Retina (tissue), 1 donor: ENCODE data around the gene SMIM35.

Experiments
- DNase-seq: peaks from one replicate; pipeline ENCODE4 v3.0.0-alpha.2; 2016

Gene SMIM35

DNA sequence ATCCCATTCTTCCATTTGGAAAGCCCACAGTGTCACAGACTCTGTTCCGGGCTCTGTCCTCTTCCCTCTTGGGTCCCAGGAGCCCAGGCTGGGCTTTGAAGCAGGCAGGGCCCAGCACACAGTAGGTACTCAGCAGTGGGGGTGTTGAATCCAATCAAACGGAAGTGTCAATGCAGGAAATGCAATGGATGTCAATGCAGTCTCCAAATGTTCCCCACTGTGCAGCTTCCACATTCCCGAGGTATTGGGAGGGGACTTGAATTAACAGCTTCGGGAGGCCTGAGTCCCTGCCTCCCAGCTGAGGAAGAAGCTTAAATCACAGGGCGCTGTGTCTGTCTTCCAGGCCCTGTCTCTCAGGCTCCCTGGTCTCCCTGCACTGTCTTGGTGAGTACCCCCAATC, 21.8 kb upstream of the SMIM35 start:
- no peak for DNase-seq

DNA sequence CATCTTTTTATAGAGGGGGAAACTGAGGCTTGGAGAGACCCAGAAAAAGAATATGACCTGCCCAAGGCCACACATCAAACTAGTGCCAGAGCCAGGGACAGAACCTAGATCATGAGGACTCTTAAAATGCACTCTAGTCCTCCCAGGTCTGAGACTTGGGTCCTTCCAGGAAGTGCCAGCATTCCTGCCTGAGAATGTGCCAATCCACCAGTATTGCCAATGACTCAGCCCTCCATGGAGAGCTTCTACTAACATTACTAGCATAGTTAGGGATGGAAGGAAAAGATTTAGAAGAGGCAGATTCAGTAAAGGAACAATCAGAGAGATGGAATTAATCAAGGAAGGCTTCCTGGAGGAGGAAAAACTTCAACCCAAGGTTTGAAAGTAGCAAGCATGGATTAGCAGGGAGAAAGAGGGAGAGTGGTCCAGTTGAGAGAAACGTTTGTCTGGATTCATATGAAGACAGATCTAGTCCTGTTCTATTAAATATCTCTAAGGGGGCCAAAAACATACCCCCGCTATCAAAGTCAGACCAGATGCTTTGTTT, 20.1 kb upstream of the SMIM35 start:
- DNase-seq = no peak

DNA sequence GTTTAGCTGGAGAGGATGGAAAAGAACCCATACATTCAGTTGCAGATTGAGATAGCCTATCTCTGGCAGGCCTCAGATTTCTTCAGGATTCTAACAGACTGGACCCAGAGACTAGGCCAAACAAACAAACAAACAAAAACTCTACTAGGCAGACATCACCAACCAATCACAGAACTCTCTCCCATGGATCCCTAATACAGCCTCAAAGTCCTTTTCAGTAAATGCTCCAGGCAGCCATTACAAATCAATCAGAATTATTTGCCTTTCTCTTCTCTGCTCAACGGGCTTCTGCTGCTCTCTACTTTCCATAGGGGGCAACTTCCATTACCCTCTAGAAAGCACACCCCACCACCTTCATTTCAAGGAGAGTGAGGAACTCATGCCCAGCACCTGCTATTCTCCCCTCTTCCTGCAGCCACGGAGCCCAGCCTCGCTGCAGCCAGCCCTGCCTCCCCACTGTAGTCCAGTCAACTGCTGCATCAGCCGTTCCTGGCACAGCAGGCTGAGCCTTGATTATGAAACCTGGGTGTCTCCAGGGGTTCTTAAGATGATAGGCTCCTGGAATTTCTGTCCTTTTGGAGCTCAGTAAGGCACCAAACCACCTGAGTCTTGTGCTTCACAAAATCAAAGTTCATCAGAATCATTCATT, 19.0 kb upstream of the SMIM35 start:
- no peak for DNase-seq

DNA sequence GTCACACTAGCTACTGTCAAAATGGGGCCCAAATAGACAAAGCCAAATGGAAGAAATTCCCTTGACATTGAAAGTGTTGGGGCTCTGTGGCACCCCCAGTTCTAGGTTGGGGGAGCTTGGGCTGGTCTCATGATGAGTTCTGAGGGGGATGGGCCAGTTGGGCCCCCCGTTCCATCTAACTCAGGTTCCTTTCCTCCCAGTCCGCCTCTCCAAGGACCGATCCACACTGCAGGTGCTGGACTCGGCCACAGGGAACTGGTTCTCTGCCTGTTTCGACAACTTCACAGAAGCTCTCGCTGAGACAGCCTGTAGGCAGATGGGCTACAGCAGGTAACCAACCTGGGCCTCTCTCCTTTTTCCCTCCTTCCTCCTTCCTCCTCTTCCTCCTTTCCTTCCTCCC, 17.7 kb upstream of the SMIM35 start:
- no peak for DNase-seq

DNA sequence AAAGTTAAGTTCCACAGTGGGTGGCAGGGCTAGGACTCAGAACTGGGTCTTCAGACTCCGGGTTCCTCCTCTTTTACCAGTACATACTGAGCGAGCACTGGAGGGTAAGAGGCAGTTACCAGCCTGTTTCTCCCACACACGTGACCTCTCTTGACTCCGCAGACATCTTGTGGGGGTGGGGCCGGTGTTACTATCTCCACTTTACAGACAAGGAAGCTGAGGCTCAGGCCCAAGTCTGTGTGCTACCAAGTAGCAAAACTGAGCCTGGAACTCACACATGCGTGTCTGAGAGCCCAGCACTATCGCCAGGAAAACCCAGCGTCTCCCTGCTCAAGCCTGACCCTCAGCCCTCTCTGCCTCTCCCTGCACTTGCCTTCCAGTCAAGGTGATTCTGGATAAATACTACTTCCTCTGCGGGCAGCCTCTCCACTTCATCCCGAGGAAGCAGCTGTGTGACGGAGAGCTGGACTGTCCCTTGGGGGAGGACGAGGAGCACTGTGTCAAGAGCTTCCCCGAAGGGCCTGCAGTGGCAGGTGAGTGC, 16.0 kb upstream of the SMIM35 start:
- no peak for DNase-seq

DNA sequence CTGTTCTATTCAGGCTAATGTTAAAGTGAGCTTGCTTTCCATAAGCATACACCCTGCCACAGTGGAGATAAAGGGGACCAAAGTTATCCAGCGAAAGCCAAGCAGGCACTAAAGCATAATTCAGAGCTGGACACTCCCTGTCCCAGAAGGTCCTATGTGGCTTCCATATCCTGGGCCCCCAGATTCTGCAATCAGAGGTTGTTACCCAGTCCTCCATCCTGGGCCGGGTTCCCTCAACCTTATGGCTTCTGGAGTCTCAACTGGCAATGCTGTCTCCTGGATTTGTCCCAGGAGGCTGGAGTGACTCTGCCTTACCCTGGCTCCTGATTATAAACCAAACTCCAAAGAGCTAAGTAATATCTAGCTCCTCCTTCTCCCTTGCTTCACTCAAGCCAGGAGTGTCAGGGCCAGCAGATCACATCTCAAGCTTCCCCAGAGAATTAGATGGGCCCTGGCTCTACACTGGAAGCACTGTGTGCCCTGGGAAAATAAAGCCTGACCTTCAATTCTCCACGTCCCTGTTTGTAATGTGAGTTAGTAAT, 14.0 kb upstream of the SMIM35 start:
- no peak for DNase-seq

DNA sequence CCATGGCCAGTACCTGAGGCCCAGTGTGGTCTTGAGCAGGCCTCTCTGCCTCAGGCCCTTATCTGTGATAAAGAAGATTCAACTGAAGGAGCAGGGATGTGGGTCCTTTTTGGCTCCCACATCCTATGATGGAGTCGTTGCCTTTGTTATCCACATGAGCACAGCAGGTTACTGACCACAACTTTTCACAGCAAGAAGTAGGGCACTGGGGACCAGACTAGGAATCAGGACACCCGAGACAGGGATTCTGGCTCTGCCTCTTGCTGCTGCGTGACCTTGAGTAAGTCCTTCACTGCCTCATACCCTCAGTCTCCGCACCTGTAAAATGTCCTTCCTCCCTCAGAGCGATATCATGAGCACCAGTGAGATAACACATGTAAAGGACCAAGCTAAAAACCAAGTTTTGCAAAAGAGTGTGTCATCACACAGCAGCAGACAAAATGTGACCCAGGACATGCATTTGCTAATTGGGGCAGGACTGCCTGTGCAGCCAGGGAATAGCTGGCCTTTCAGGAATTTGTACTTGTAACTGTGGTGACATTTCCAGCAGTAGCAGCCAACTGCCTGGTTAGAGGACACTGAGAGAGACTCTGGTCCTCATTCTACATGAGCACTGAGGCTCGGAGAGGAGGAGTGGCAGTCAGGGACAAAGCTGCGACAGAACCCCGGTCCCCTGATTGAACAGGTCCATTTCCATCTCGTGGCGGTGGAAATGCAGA, 13.2 kb upstream of the SMIM35 start:
- no peak for DNase-seq

DNA sequence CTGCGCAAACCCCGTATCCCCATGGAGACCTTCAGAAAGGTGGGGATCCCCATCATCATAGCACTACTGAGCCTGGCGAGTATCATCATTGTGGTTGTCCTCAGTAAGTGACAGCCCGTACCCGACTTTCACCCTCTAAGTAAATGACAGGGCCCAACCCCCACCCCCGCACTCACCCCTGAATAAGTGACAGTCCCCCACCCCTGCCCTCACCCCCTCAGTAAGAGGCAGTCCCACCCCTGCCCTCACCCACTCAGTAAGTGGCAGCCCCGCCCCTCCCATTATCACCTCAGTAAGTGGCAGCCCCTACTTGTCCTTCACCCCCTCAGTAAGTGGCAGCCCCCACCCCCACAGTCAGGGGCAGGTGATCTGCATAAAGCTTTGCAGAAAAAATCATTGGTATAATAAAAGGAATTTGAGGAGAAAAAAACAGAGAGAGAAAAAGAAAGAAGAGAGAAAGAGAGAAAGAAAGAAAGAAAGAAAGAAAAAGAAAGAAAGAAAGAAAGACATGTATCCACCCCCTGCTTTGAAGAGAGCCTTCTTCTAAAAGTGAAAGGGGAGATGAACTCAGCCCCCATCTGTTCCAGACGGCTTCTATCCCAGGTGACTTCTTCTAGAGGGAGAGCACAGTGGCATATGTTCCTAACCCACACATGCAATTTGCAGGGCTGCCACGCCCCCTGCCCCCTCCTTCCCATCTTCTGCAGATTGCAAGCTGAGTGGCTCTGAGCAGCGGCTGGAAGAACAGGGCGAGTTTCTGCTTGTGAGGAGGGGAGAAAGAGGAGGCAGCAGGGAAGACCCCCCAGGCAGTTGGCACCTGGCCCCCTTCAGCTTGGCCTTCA, 12.5 kb upstream of the SMIM35 start:
- peak; percentile 59 for DNase-seq

DNA sequence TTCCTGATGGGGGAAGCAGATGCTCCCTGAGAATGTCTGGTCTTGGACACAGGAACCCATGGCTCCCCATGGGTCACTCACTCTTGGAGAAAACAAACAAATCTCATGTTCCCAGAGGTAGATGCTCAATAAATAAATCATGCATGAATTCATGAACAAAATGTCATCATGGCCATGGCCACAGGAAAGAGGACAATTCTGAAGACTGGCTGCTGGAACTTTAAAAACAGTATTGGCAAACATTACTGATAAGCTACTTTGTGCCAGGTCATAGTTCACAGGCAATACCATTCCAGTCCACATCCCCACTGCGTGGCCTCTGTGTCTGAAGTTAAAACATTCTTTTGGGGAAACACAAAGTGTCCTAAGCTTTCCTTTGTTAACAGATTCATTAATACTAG, 9.2 kb upstream of the SMIM35 start:
- no peak for DNase-seq

DNA sequence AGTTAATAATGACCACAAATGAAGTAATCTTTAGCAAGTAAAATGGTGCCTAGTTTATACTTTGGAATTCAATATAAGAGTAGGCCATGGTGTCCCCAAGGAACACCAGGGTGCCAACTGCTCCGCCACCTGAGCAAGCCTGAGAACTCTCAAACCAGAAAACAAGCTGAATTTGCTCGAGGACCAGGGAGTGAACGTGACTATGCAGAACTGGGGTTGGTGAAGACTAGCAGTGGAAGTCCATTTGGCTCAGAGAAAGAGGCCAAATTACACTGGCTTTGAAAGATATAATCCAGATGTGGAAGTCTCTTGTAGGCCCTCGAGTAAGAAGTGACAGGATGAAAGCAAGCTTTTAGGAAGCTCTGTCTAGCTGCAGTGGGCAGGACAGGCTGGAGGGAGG, 8.7 kb upstream of the SMIM35 start:
- DNase-seq = no peak

DNA sequence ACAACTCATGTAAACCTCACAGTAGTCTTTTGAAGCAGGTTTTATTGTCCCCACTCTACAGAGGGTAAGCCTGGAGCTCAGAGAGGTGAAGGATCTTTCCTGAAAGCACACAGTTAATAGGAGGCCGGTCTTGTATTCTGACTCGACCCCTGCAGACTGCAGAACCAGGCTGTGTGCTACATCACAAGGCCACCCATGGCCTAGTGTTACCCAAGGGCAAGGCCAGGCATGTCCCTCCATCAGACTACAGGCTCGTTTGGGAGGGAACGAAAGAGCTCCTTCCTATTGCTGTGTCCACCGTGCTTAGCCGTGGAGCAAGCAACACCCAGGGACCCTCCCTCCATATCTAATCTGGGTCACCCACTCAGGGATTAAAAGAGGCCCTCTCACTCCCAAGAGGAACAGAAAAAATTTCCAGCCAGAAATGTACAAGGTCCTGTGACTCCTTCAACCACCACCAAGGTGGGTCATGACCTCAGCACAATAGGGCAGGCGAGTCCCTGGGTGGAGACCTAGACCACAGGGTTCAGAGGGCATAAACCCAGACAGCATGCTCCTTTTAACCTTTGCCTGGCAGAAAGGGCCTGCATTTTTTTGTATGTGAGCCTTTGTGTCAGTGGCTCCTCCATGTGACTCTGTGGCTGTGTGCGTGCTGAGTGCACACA, 6.3 kb upstream of the SMIM35 start:
- no peak for DNase-seq

DNA sequence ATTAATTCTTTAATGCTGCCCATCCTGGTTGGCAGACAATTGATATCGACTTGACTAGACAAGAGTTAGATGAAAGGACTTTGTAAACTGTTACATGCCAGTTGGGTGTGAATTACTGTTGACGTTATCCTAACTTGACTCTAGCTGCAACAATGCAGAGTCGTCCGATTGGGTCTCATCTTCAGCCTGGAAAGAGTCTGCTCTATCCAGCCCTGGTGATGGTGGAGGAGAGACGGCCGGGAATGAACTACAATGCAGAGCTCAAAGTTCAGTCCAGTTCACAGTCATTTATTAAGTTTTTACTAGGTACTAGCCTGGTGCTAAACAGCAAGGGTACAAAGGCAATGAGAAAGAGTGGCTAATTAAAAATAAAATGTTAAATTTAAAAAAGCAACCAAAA, 4.9 kb upstream of the SMIM35 start:
- DNase-seq = no peak

DNA sequence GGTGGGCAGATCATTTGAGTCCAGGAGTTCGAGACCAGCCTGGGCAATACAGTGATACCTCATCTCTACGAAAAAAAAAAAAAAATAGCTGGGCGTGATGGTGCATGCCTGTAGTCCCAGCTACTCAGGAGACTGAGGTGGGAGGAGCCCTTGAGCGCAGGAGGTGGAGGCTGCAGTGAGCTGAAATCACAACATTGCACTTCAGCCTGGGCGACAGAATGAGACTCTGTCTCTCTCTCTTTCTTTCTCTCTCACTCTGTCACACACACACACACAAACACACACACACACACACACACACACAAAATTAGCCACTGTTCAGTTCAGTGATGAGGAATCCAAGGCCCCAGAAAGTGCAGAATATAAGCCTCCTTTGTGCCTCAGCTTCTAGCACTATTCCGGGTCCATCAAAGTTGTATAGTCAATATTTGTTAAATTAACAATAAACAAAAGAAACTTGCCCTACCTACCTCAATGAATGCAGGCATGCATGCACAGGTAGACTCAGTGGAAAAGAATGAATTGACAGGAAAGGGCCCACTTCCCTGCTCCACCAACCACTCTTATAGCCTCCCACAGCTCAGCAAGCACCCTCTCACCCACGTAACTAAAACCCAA, 3.9 kb upstream of the SMIM35 start:
- no peak for DNase-seq

DNA sequence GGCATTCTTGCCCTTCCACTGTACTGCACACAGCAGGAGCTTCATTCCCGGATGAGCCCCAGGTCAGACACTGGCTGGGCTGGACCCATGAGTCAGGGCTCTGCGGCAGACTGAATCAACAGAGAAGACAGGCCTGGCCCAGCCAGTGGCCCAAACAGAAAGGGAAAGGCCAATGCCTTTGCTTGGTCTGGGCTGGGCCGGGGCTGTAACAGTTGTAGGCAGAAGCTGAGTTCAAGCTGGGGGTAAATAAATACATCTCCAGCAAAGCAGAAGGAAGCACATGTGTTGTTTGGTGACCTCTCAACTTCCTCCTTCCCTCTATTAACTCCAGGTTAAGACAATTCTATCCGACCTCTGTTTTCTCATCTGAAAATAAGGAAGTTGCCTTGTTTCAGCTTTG, 1.8 kb upstream of the SMIM35 start:
- no peak for DNase-seq

DNA sequence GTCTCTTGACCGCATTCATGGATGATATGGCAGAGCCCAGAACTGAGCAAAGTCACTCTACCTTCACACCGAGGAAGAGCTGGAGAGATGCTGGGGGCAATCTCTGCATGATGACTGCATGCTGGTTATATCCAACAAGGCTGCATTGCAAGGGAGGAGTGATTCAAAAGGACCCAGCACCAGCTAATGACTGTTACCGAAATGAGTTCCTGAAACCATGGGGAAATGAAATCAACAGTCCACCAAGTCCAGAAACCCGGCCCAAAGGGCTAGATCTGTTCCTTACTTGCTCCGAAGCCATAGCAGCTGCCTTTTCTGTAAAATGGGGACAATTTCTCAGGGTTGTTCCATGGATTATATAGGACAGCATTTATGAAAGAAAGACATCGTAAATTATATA, 1.2 kb upstream of the SMIM35 start:
- no peak for DNase-seq

DNA sequence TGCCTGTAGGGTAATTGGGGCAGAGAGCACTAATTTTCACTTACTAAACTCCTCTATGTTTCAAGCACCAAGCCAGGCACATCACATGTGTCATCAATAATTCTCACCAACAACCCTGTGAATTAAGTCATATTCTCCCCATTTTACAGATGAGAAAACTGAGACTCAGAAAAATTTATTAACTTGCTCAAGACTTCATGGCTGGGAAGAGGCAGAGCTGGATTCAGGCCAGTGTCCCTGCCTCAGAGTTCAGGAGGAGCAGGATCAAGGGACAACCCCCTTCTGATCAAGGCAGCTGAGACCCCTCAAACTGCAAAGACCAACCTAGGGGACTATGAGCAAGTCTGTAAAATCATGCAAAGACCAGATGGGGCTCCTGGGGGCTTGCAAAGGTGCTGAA, 2.1 kb downstream of the SMIM35 start:
- DNase-seq = no peak

DNA sequence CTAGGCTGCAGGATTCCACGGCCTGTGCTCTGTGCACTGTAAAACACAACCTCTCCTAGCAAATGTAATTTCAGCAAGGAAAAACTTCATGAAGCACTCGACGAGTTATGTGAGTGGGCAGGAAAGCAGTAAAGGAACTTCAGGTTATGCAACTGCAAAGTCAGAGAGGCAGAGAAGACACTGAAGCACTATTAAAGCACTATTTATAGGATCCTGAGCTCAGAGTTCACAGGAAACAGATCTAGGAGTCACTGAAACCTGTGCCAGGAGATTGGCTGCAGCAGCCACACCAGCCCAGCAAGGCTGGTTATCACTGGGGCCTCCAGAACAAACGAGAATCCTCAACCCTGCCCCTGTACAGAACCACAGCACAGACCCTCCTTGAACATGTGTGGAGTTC, 2.5 kb downstream of the SMIM35 start:
- DNase-seq = no peak

DNA sequence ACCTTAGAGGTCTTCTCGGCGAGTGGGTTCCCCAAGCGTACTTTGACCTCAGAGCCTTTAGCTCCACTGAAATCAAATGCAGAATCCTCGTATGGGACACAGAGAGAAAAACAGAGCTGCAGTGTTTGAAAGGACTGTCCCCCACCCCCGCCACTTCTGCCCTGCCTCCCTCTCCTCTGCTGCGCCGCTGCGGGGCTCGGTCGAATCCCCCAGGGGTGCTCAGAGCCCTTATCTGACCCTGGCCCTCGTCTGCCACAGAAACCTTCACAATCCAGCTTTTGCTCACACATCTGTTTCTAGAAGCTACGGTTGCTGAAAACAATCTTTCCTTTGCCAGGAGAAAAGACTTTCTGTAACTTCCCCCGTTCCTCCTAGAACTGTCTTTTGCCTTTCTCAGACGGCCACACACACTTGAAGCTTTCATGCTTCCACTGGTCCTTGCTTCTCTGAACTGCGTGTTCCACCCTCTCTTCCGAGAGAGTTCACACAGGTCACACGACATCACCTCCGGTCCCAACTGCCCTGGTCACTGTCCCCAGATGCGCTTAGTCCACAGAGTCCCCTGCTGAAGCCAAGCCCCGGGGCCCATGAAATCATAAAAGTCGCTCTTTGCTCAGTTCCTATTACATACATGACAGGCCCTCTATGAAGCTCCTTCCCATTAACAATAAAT, 3.7 kb downstream of the SMIM35 start:
- DNase-seq = no peak

DNA sequence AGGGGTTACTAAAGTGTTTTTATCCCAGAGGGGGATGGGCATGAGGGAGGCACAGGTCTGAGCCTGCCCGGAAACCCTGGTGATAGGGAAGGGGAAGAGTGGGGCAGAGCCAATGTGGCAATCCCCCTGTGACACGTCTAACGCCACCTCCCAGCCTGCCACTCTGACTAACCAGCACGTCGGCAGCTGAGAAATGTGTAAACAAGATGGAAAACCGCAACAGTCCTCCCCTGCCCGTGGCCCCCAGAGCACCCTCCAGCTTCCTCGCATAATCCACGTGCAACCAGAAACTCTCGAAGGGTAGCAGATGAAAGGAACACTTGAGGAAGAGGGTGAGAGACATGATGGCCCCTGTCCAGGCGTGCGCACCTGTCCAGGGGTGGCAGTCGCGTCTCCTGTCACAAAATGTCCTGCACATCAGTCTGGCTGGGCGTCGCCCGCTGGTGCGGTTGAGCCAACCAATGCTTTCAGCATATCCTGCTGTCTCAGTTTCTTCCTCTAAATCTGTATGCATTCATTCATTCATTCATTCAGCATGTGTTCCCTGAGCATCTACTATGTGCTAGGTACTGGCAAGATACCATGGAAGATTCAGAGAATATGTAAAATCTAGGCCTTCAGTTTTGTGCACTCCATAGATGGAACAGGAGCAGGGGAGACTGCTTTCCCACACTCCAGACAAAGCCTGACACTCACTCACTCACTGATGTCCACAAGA, 5.4 kb downstream of the SMIM35 start:
- no peak for DNase-seq

DNA sequence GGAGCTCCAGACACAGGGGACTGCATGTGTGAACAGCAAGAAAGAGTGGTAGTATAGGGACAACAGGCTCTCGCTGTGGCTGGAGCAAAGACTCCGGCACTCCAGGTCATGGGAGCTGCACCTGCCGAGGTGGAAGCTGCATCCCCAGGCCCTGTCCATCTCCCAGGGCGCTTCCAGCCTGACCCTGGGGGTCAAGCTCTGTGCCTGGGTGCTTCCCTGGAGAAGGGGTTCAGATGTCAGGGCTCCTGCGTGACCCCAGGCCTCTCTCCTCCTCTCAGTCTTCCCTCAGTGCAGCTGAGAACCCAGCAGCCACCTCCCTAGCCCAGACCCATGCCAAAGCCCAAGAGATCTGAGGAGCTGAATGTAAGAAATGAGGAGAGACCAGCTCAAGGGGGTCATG, 6.5 kb downstream of the SMIM35 start:
- DNase-seq = no peak

DNA sequence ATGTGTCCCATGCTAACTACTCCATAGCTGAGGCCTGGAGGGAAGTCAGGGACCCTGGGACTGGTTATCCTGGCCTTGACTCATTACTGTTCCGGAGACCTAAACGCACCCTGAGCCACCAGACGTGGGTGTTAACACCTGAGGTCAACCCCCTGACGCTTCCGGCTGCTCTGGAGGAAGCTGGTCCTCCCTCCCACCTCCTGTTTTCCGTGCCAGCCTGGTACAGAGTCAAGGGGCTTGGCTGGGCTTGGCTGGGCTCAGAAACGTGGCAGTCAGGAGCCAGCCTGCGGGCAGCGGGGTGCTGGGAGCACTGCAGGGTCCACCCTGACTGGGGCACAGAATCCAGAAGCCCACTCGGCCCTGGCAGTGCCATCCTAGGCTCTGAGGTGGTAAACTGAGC, 7.3 kb downstream of the SMIM35 start:
- DNase-seq = no peak
